Lower leg skin (tissue), 3 donors: ENCODE measurements around the gene KCND1.

Experiments used
- POLR2A ChIP-seq, 2 donors: fragments of 450-650 bp; IDR thresholded peaks; one replicate each; pipeline ENCODE4 v1.6.1; 2016 to 2017; ENCODE audit warnings: antibody characterized with exemption in 2 of 2, mild to moderate bottlenecking in 1 of 2, moderate library complexity in 1 of 2
- TF ChIP-seq, protein P1 (sequence below), 3 donors: fragments of 450-650 bp; IDR thresholded peaks; one replicate each; pipeline ENCODE4 v1.5.1; 2016; ENCODE audit warnings: antibody characterized with exemption in 3 of 3, mild to moderate bottlenecking in 3 of 3, moderate library complexity in 2 of 3

GRCh38 chrX:48935301-48935670 is 36.4 kb downstream of the KCND1 start:
- TF ChIP-seq, protein P1, sequence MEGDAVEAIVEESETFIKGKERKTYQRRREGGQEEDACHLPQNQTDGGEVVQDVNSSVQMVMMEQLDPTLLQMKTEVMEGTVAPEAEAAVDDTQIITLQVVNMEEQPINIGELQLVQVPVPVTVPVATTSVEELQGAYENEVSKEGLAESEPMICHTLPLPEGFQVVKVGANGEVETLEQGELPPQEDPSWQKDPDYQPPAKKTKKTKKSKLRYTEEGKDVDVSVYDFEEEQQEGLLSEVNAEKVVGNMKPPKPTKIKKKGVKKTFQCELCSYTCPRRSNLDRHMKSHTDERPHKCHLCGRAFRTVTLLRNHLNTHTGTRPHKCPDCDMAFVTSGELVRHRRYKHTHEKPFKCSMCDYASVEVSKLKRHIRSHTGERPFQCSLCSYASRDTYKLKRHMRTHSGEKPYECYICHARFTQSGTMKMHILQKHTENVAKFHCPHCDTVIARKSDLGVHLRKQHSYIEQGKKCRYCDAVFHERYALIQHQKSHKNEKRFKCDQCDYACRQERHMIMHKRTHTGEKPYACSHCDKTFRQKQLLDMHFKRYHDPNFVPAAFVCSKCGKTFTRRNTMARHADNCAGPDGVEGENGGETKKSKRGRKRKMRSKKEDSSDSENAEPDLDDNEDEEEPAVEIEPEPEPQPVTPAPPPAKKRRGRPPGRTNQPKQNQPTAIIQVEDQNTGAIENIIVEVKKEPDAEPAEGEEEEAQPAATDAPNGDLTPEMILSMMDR (IDR thresholded peaks at IDR 0.05) = no peak
- no peak for TF ChIP-seq POLR2A (IDR thresholded peaks at IDR 0.05)
